Measurements from ENCODE around the gene CTDSPL2.
A peak's percentile ranks its signal among the peaks of the same experiment; 100 is the strongest.
"Not testable (repeated sequence)": the region's sequence is repeated elsewhere in the genome, so short reads cannot be mapped to it uniquely, and the experiment has no call there.

CTDSPL2 gene

DNA sequence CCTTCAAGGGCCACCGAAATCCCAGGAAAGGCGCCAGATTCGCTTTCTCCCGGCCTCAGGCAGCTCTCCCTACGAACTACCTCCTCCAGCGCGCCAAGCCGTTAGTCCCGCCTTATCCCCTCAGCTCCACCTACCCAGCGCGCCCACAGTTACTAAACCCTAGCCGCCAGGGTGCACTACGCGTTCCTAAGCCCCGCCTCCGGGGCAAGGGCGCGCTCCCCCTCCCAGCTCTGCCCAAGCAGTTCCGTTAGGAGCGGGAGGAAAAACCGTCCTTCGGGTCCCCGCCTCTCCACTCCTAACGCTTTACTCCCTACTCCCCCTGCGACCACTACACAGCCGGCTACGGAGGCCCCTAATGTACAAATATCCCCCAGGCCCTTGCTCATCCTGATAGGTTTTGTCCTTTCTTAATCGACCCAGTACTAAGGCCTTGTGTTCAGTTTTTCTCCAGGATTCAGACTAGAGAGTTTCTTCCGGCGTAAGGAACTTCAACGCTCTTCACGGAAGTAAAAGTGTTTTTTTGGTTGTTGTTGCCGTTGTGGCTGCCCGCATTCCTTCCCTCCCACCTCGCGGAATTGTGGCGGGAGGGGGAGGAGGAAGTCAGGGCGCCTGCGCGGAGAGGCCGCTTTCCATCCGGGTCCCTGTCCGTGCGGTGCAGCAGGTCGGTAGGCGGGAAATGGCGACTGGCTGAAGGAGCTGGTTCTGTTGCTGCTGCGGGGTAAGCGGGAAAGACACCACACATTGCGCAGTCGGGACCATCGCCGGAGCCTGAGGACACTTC, at the start of gene CTDSPL2:
CTDSPL2 (plus strand) TSS at position 655 of the 781 bp plus-strand sequence. CDS start 31,386 bp downstream, outside the sequence.
- peak; percentile 99 for DNase-seq (ENCODE audit: low spot score)

DNA sequence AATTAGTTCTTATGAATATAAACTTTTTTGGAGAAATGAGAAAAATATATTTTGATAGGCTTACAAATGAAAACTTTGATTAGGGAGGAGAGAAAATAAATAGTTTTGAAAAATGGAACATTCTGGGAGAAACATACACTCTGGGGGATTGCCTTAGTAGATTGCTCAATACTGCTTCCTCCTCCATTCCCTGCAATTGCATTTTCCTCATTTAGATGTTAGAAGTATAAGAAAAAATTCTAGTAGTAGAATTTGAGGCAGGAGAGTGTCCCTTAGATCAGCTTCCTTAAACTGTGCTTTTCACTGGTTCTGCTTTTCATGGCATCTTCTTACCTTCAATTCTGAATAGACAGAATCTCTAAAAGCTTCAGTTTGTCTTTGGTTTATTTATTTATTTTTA, 46.2 kb upstream of the CTDSPL2 start:
- no peak for DNase-seq (ENCODE audit: low spot score)

DNA sequence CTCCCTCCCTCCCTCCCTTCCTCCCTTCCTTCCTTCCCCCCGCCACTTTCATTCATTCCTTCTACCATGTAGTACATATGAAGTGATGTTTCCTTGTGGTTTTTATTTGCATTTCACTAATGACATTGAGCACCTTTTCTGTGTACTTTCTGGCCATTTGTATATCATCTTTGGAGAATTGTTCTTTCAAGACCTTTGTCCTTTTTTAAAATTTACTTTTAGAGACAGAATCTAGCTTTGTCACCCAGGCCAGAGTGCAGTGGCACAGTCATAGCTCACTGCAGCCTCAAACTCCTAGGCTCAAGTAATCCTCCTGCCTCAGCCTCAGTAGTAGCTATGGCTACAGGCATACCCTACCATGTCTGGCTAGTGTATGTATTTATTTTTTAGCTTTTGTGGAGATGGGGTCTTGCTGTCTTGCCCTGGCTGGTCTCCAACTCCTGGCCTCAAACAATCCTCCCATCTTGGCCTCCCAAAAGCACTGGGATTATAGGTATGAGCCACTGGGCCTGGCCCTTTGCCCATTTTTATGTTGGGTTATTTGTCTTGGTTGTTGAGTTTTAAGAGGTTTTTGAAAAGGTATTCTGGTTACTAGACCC, 42.0 kb upstream of the CTDSPL2 start:
- DNase-seq (ENCODE audit: low spot score), result no peak

DNA sequence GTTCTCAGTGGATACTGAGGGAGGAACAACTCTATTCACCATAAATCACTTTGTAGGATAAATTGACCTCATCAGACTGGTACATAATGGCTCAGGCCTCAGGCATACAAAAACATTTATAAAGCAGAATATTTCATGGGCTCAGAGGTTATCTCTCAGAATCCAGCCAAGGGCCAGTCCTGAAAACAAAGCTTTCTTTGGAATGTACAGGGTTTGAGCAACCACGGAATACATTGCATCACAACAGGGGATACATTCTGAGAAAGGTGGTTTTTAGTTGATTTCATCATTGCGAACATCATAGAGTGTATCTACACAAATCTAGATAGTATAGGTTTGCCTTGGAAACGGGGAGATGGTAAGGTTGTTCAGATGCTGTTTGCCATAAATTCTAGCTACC, 33.4 kb upstream of the CTDSPL2 start:
- no peak for DNase-seq (ENCODE audit: low spot score)

DNA sequence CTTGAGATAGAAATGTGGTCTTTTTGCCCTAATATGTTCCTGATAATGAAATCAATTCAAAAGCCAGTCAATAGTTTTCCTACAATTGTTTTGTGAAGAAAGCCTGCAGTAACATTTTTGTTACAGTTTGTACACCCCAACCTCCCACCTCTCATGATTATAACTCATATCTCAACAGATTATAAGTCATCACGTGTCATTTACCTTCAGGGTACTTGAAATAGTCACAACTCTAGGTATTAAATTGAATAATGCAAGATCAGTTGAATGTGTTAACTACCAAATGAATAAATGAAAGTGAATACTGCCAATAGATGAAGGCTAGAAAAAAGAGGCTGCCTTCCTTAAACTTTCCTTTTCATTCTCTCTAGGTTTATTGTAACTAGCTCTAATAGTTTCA, 32.9 kb upstream of the CTDSPL2 start:
- DNase-seq (ENCODE audit: low spot score), result no peak

DNA sequence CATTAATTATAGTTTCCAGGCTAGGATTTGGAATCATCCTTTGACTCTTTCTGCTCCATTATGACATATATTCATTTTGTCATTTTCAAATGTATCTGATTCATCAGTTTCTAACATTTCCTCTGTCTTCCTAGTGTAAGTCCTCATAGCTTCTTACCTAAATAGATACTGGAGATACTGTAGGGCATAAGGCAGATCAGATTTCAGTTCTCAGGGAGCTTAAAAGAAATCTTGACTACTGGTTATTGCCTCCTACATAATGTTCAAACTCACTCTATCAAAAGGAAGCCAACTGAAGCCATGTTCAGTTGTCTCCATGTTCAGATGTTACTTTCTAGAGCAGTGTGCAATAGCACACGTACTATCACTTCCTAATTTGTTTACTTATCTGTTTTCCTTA, 29.6 kb upstream of the CTDSPL2 start:
- no peak for DNase-seq (ENCODE audit: low spot score)

DNA sequence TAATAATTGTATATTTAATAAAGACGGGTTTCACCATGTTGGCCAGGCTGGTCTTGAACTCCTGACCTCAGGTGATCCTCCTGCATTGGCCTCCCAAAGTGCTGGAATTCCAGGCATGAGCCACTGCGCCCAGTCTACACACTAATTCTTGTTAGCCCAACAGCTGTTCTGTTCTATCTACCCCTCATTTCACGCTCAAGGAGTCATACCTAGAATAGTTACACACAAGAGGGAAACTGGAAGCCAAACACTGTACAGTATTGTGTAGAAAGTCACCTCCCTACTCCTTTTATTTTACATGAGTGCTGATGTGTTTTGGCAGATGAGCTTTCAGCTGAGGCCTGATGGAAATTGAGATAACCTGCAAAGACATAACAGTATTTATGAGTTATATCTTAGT, 13.4 kb upstream of the CTDSPL2 start:
- no peak for DNase-seq (ENCODE audit: low spot score)

DNA sequence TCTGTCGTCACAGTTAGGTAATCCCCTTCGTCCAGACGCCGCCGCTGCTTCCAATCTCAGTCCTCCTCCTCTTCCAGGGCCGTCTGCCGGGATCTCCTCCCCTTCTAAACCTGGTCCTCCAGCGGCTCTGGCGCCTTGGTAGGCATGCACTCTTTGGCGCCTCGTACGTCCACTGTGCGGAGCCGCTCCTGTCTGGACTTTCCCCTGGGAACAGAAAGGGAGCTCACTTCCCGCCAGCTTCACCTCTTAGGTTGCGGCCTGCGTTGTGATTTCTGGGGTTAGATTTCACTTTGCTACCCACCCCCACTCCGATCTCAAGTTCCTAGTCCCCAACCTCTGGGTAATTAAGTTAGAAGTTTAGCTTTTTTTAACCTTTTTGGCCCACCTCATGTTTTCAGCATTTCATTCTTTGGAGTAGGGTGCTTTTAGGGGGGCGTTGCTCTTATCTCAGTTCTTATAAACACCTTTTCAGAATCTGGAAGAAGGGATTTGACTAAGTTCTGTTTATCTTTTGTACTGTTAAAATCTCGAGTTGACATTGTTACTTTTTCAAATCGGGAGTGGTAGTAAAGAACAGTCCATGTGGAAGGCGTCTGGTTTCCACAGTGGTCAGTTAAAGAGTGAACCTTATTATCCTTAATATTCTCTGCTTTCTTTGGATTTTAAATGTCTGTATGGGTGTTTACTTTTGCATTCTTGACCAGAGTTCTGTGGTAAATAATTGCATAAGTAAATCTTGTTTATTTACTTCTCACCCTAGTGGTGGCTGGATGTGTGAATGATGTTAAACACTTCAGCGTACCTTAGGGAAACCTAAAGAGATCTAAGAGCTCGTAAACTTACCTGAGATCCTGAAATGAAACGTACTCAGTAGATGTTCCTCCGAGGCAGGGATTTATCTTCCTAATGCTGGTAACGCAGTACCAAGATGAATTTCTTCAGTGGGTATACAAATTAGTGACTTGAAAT, 611 bp downstream of the CTDSPL2 start:
- no peak for DNase-seq (ENCODE audit: low spot score)

DNA sequence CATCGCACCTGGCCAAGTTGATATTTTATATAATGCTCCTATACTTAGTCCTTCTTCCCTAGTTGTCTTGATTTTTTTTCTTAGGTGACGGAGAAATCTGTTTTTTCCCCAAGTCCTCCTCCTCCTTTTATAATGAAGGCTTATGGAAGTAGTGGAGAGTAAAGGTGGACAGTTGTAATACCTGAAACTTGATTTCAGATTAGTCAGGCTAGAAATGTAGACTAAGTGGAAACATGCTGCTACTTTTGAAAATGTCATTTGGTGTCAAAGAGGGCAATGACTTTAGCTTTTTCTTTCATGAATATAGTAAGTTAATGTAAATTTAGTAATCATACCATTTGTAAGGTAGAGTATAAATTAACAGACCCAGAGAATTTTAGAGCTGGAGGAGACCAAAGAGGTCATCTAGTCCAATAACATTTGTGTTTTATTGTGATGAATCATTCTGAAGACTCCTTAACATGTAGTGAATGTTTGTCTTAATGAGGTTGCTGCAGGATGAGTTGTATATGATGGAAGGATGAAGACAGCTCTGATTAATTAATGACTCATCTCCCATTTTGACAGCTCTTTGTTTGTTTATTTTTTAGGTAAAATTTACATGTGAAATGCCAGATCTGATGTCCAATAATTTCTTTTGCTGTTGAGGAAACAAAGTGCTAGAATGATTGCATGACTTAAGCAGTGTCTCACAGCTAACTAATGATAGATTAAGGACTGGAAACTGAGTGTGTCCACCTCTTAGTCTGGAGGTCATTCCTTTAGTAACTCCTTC, 8.7 kb downstream of the CTDSPL2 start:
- no peak for DNase-seq (ENCODE audit: low spot score)

DNA sequence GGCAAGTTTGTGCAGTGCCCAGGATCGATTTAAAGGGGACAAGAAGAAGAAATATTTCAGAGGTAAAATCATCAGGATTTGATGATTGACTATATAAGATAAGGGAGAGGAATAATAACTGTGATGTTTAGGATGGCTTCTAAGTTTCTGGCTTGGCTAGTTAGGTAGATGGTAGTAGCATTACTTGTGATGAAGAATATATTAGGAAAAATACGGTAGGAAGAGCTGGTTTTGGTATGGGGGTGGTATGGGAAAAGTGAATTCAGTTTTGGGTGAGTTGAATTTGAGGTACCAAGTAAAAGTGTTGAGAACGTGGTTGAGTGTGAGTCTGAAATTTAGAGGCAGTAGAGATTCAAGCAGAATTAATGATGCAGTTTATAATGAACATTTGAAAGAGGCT, 11.0 kb downstream of the CTDSPL2 start:
- no peak for DNase-seq (ENCODE audit: low spot score)

DNA sequence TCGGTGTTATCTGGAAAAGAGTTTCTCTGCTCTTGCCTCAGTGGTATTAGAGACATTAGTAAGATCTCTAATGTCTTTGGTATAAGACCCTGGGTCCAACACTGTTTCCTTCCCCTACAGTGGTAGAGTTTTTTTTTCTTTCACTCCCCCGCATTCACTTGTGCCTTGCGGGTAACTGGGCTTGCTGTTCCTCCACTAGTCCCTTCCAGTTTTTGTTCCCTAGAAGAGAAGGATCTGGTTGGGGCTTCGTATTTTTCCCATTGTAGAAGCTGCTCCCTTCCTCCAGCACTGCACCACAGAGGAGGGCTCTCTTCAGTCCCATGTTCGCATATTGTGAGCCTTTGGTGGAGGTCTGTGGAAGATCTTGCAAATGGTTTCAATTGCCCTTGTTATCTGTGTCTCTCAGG, 13.7 kb downstream of the CTDSPL2 start:
- no peak for DNase-seq (ENCODE audit: low spot score)

DNA sequence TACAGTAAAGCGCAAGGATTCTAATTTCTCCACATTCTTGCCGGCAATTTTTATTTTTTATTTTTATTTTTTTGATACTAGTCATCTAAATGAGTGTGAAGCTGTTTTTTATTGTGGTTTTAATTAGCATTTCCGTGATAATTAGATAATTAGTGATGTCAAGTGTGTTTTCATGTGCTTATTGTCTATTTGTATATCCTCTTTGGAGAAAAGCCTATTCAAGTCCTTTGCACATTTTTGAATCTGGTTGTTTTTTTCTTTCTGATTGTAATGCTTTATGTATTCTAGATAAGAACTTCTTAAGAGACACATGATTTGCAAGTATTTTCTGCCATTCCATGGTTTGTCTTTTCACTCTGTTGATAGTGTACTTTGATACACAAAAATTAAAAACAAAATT, 16.1 kb downstream of the CTDSPL2 start:
- DNase-seq (ENCODE audit: low spot score), result no peak

DNA sequence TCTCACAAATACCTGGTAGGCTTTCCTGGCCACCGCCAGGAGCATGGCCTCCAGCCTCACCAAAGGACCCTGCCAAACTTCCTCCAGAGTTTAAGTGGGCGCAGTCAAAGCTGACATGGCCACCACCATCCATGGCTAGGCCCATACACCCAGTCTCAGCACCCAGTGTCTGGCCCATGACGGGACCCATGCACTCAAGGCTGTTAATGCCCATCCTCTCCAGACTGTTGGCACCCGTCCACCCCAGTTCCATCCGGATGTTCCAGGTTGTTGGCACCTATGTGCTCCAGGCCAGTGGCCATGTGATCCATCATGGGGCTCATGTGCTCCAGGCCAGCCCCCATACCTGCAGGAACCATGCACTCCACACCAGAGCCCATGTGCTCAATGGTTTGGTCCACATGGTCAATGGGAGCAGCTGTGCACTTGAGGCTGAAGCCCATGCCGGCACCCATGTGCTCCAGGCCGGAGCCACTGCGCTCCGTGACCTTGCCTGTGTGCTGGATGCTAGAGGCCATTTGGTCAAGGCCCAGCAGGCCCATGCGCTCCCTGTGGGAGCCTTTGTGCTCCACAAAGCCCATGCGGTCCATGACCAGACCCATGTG, 20.4 kb downstream of the CTDSPL2 start:
- no peak for DNase-seq (ENCODE audit: low spot score)

DNA sequence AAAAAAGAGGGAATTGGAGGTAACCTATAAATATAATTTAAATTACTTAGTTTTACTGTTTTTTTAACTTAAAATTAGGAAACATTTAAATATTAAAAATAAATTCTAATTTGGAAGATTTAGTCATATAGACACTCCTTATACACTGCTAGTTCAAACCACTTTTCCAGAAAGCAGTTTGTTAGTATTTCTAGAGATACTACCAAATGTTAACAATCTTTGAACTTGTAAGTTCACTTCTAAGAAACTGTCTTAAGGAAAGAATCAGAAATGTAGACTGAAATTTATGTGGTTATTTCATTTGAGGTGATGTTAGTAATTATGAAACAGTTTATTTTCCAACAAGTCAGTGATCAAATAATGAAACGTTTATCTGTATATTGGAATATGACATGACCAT, 22.7 kb downstream of the CTDSPL2 start:
- no peak for DNase-seq (ENCODE audit: low spot score)

DNA sequence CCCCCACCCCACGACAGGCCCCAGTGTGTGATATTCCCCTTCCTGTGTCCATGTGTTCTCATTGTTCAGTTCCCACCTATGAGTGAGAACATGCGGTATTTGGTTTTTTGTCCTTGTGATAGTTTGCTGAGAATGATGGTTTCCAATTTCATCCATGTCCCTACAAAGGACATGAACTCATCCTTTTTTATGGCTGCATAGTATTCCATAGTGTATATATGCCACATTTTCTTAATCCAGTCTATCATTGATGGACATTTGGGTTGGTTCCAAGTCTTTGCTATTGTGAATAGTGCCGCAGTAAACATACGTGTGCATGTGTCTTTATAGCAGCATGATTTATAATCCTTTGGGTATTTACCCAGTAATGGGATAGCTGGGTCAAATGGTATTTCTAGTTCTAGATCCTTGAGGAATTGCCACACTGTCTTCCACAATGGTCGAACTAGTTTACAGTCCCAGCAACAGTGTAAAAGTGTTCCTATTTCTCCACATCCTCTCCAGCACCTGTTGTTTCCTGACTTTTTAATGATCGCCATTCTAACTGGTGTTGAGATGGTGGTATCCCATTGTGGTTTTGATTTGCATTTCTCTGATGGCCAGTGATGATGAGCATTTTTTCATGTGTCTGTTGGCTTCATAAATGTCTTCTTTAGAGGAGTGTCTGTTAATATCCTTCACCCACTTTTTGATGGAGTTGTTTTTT, 26.3 kb downstream of the CTDSPL2 start:
- DNase-seq (ENCODE audit: low spot score), result not testable (repeated sequence)

DNA sequence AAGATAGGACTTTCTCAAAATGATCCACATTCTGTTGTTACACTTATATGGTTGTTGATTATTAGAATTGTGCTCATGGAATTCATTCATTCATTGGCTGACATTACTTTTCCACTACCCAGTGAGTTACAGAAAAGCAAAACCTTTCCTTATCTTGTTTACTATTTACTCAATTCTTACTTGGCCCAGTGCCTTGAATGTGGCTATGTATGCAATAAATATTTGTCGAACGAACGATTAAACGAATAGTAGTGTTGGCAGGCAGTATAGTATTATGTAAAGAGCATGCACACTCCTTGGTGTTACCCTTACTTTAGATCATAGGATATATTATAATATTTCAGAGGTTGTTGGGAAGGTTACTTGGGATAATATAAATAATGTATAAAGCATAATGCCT, 31.0 kb downstream of the CTDSPL2 start:
- DNase-seq (ENCODE audit: low spot score), result no peak

DNA sequence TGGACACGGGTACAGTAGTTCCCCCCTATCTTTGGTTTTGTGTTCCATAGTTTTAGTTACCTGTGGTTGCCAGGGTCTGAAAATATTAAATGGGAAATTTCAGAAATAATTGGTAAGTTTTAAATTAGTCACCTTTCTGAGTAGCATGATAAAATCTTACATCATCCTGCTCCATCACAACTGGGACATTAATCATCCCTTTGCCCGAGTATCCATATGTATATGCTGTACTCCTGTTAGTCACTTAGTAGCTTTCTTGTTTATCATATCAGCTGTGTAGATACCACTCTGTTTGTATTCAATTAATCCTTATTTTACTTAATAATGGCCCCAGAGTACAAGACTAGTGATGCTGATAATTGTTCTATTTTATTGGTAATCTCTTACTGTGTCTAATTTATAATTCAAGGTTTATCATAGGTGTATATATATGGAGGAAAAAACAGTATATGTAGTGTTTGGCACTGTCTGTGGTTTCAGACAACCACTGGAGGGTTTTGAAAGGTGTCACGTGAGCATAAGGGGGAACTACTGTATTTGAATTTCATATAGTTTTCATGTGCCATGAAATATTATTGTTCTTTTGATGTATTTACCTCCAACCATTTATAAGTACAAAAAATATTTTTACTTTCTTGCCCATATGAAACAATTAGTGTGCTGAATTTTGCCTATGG, 41.4 kb downstream of the CTDSPL2 start:
- DNase-seq (ENCODE audit: low spot score), result no peak

DNA sequence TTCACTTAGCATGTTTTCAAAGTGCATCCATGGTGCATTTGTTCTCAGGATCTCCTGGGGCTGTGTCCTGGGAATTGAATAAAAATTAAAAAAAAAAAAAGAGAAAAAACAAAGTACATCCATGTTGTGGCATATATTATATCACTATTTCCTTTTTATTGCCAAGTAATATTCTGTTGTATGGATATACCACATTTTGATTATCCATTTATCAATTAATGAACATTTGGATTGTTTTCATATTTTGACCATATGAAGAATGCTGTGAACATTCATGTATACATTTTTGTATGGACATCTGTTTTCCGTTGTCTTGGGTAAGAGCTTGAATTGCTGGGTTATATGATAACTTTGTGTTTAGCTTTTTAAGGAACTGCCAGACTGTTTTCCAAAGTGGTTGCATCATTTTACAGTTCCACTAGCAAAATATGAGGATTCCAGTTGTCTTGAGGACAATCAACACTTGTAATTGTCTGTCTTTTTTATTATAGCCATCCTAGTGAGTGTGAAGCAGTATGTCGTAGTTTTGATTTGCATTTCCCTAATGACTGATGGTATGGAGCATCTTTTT, 44.5 kb downstream of the CTDSPL2 start:
- no peak for DNase-seq (ENCODE audit: low spot score)

DNA sequence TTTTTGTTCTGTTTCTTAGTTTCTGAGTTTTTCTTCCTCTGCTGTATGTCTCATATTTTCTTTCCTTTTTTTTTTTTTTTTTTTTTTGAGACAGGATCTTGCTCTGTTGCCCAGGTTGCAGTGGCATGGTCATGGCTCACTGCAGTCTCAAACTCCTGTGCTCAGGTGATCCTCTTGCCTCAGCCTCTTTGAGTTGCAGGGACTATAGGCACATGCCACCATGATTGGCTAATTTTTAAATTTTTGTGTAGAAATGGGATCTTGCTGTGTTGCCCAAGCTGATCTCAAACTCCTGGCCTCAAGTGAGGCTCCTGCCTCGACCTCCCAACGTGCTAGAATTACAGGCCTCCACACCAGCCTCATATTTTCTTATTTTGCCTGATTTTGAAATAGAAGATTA, 51.9 kb downstream of the CTDSPL2 start:
- DNase-seq (ENCODE audit: low spot score), result no peak

DNA sequence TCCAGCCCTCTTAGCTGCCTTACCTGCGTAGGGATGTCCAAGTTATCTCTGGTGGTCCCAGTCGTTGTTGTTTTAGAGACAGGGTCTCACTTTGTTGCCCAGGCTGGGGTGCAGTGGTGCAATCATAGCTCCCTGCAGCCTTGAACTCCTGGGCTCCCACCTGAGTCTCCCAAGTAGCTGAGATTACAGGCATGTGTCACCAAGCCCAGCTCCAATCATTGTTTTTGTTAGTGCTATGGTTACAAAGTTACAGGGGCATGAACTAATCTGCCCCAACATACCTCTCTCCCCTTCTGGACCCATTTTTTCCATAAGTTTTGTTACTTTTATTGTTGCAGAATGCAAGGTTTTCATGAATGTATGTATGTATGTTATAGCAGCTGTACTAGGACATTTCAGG, 54.7 kb downstream of the CTDSPL2 start:
- no peak for DNase-seq (ENCODE audit: low spot score)

Data from Ammon's horn (tissue), 1 donor.